ES-I3 (cell line): ENCODE results near the gene PDCD4.

Source experiments
- H3K36me3 ChIP-seq: 2 replicates; pipeline ENCODE4 v1.6.1; 2013; ENCODE audit warnings: mild to moderate bottlenecking, low read length, control low read depth, moderate library complexity; ENCODE audit not compliant: insufficient read depth
- H3K4me1 ChIP-seq: 2 replicates; pipeline ENCODE4 v1.6.1; 2013; ENCODE audit warnings: mild to moderate bottlenecking, control low read depth, low read length; ENCODE audit not compliant: insufficient read depth
- H3K9ac ChIP-seq: 2 replicates; pipeline ENCODE4 v1.6.1; 2013; ENCODE audit warnings: low read depth, mild to moderate bottlenecking, low read length, moderate library complexity
- H3K9me3 ChIP-seq: 2 replicates; pipeline ENCODE4 v1.6.1; 2013; ENCODE audit warnings: mild to moderate bottlenecking, low read length, moderate library complexity; ENCODE audit not compliant: control insufficient read depth, insufficient read depth

Gene PDCD4

DNA sequence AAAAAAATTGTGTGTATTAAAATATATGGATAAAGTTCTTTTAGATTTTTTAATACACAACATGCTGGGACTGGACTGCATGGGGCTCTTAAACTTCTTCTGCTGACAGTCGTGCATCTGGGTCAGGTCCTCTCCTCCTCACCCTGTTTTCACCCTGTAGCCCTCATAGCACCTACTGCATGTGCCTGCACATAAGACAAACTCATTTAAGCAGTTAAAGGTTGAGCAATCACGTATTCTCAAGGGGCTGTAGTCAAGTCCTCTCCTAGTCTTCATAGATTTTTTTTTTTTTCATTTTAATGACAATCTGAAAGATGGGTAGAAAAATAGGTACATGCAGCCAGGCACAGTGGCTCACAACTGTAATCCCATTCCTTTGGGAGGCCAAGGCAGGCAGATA is 23.6 kb upstream of the PDCD4 start:
- Histone ChIP-seq H3K36me3 (no peaks in the 10 kb centered on the region), H3K9me3 (no peaks in the 10 kb centered on the region), H3K9ac (no peak overlapping the region), H3K4me1 (peaks cover 8% of the 10 kb centered on the region; the same call in 1 of the 2 replicates)

DNA sequence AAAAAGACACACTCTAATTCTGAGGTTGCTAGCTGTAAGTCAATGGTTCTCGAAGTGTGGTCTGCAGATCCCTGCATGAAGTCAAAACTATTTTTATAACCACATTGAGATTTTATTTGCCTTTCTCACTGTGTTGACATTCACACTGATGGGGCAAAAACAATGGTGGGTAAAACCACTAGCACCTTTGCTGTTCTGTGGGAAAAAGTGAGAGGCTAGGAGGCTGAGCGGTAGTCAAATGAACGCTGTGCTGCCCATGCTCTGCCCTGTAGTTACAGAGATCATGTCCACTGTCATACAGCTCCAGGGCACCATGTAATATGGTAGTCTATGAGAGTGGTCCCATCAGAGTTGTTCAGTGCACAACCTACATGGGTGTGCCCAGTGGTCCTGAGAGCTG is 21.6 kb upstream of the PDCD4 start:
- H3K4me1 ChIP-seq = peaks cover 8% of the 10 kb centered on the region; the same call in 1 of the 2 replicates
- H3K36me3 ChIP-seq = no peaks in the 10 kb centered on the region
- H3K9ac ChIP-seq = no peak overlapping the region
- H3K9me3 ChIP-seq = 0 out of 2 replicates have a peak, but pooled peaks cover 3% of the 10 kb centered on the region

DNA sequence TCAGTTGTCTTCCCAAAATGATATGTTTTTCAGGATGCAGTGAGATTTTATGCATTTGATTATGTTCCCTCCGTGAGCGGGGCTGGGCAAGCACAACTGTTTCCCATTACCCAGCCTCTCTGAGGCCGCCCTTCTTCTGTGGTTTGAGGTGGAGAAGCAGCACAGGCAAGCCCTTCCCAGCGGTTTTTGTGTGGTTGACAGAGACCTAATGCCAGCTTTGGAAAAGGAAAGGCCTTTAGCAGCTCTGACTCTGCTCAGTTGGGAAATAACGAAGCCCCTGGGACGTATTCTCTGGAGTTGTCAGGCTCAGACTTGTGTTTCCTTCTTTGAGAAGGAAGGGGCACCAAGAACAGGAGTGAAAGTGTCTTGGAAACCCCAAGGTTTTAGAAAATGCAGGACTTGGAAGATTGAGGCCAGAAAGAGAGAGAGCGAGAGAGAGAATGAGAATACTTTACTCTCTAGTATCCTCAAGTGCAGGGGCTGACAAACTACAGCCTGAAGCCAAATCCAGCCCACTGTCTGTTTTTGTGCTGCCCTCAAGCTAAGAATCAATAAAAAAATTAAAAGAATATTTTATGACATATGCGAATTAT is 20.6 kb upstream of the PDCD4 start:
- no peaks in the 10 kb centered on the region for H3K36me3 ChIP-seq
- H3K9me3 ChIP-seq = 0 out of 2 replicates have a peak, but pooled peaks cover 3% of the 10 kb centered on the region
- H3K9ac ChIP-seq = no peak overlapping the region
- H3K4me1 ChIP-seq = peaks cover 8% of the 10 kb centered on the region; the same call in 1 of the 2 replicates

DNA sequence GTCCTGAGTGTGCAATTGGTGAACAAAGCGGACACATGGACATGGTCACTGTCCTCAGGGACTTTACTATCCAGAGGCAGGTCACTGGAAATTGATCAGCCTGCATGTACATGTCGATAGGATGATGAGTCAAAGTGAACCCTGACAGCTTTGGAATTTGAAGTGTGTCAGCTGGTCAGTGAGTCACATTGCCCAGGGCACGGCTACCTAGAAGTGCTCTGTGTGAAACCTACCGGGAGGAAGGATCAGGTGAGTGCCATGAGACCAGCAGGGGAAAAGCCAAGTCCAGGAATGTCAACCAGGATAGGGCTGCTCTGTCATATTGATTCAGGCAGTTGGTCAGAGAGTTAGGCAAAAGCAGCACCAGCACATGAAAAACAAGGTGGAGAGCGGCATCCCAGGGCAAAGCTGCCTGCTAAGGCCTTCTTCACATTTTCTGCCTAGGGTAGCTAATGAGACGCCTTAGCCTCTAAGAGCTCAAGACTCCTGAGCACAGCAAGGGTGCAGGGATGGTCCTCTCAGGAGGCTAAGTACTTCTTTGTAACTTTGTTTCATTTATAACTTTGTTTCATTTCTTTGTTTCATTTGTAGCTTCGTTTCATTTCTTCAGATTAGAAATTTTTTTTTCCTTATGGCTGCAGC is 19.4 kb upstream of the PDCD4 start:
- no peak overlapping the region for H3K9ac ChIP-seq
- H3K9me3 ChIP-seq = 0 out of 2 replicates have a peak, but pooled peaks cover 3% of the 10 kb centered on the region
- peaks cover 8% of the 10 kb centered on the region; the same call in 1 of the 2 replicates for H3K4me1 ChIP-seq
- no peaks in the 10 kb centered on the region for H3K36me3 ChIP-seq

DNA sequence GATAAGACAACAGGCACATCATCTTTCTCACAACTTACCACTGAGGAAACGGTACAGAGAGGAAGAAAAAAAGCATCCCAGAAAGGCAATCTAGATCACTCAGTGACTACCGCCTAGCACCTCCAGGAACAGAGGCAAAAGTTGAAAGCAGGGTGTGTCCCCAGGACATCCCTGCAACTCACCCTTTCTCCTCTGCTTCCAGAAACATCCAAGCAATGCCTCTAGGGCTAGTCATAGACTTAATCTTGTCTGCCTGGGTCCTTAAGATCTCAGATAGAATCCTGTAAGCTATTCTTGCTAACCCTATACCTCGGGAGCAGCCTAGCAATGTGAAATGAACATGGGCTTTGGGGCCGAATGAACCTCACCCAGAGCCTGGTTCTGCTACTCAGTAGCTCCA is 18.8 kb upstream of the PDCD4 start:
- H3K9me3 ChIP-seq = 0 out of 2 replicates have a peak, but pooled peaks cover 3% of the 10 kb centered on the region
- no peak overlapping the region for H3K9ac ChIP-seq
- no peaks in the 10 kb centered on the region for H3K36me3 ChIP-seq
- peaks cover 8% of the 10 kb centered on the region; the same call in 1 of the 2 replicates for H3K4me1 ChIP-seq

DNA sequence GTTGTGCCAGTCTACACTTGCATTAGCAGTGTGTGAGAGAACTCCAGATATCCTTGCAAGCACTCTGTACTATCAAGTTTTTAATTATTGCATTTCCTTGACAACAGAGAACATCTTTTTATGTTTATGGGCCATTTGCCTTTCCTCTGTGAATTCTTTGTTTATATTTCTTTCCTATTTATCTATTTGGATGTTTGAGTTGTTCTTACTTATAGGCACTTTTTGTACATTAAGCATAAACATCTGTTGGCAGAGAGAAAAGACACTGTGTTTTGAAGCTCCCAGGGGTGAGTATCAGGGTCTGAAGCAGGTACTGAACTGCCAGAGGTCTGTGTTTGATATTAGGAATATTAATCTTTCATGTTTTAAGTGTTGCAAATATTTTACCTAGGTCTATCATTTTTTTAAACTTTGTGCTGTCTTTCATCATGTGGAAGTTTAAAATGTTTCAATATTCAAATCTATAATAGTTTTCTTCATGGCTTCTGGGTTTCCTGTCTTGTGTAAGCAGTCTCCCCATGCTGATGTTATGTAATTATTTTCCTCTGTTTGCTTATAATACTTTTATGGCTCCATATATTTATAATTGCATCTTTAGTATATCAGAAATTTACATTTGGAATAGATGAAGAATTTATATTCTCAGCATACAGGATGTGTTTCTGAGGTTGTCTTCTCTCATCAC is 17.7 kb upstream of the PDCD4 start:
- Histone ChIP-seq H3K36me3 (no peaks in the 10 kb centered on the region), H3K9me3 (0 out of 2 replicates have a peak, but pooled peaks cover 3% of the 10 kb centered on the region), H3K4me1 (peaks cover 8% of the 10 kb centered on the region; the same call in 1 of the 2 replicates), H3K9ac (no peak overlapping the region)

DNA sequence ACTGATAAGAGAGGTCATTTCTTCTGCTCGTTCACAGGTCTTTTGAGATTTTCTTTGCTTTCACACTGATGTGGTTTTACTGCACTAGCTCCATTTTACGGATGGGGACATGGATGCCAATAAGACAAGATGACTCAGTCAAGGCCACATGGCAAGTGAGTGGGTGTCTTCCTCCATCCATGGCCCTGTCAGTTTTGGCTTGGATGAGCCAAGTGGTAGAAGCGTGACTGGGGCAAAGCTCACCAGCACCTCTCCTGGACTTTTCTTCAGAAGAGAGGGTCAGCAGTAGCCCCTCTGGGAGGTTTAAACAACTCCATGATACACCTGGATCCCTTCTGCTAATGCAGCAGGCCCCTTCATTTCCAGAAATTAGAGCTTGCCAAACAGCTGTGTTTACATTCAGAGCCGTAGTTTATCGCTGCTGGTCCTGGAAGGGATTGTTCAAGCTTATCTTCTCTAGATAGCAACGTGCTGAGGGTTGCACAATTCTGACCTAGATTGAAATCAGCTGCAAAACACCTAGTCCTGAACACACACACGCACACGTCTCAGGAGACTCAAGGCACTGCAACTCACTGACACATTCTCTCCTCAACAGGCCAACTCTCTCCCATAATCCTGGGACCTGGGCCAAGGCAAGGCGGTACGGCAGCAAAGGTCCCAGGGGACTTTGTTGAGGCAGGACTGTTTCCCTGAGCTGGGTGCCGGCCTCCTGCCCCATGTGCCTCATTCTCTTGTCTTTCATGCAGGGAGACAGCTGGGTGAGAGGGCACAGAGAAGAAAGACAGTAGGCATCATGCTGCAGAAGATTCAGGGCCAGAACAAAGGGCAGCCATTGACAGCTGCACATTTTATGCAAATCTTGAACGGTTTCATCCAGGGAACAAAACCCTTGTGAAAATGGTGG is 14.2 kb upstream of the PDCD4 start:
- Histone ChIP-seq H3K36me3 (no peaks in the 10 kb centered on the region), H3K9ac (no peak overlapping the region), H3K4me1 (peaks cover under 1% of the 10 kb centered on the region; the same call in 1 of the 2 replicates), H3K9me3 (0 out of 2 replicates have a peak, but pooled peaks cover 3% of the 10 kb centered on the region)

DNA sequence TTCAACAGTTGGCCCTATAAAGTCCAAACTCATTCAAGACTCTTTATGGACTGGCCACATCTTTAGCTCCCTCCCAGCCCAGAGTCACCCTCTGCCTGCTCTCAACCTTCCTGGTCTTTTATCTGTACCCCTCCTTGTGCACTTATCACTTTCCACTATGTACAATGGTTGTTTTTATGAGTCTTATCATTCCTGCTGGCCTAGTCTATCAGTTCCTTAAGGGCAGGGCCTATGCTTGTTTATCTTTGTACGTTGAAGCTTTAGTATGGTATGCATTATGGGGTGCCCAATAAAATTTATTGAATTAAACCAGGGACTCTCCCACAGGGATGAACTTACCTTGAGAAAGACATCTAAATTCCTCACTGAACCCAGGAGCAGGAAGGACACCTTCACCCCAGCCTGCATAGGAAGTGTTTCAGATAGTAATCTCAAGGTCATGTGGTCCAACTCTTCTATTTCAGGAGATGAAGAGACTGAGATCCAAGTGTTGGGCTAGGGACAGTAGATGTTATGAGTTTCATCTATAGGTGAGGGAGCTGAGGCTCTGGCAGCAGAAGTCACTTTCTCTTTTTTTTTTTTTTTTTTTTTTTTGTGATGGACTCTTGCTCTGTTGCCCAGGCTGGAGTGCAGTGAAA is 13.3 kb upstream of the PDCD4 start:
- Histone ChIP-seq H3K9ac (no peak overlapping the region), H3K36me3 (no peaks in the 10 kb centered on the region), H3K4me1 (no peaks in the 10 kb centered on the region)

DNA sequence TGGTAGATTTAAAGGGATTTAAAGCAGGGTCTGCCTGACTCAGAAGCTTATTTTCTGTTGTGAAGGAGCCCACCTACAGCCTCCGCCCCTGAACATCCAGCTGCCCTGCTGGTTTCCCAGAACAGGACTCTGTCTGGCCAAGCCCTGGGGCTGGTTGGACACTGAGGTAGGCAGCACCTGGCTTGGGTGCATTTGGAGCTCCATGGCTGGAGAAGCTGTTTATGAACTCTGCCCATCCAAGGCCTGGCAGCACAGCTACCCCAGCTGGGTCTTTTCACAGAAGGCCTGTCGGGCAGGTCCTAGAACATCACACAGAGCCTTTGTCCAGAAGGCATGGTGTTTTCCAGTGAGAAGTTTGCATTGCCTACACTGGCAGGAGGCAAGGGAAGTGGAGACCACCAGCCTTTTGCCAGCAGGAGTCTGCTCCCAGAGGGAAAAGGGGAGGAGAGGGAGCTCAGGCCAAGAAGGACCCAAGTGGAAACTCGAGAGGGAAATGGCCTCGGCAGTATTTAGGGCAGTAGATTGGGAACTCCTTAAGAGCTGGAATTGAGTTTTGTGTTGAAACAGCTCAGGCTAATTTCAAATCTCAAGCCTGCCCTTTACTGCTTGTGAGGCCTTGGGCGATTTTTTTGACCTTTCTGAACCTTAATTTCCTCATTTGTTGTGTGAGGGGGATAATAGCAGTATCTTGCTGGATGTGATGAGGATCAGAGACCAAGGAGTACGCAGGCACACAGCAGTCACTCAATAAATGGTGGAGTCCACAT is 12.3 kb upstream of the PDCD4 start:
- Histone ChIP-seq H3K9me3 (0 out of 2 replicates have a peak, but pooled peaks cover 3% of the 10 kb centered on the region), H3K9ac (no peak overlapping the region), H3K4me1 (no peaks in the 10 kb centered on the region), H3K36me3 (no peaks in the 10 kb centered on the region)

More for the DNA sequence above, 13.3 kb upstream of the PDCD4 start:
- 0 out of 2 replicates have a peak, but pooled peaks cover 3% of the 10 kb centered on the region for H3K9me3 ChIP-seq

DNA sequence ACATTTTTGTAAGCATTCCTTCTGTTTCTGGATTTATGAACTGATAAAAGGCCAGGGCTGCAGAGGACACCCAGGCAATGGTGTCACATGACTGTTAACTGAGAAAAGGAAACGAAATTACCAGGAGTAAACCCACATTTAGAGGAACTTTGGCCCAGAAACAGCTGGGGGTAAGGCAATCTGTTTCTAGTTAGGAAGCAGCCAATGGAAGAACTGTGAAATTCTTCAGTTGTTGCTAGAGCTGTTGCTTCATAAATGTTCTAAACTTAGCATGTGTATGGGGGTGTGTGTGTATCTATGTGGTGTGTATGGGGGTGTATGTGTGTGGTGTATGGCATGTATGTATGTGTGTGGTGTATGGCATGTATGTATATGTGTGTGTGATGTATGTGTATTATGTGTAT is 11.8 kb upstream of the PDCD4 start:
- Histone ChIP-seq H3K4me1 (peaks cover 3% of the 10 kb centered on the region; the same call in 1 of the 2 replicates), H3K36me3 (no peaks in the 10 kb centered on the region), H3K9me3 (0 out of 2 replicates have a peak, but pooled peaks cover under 1% of the 10 kb centered on the region), H3K9ac (no peak overlapping the region)

DNA sequence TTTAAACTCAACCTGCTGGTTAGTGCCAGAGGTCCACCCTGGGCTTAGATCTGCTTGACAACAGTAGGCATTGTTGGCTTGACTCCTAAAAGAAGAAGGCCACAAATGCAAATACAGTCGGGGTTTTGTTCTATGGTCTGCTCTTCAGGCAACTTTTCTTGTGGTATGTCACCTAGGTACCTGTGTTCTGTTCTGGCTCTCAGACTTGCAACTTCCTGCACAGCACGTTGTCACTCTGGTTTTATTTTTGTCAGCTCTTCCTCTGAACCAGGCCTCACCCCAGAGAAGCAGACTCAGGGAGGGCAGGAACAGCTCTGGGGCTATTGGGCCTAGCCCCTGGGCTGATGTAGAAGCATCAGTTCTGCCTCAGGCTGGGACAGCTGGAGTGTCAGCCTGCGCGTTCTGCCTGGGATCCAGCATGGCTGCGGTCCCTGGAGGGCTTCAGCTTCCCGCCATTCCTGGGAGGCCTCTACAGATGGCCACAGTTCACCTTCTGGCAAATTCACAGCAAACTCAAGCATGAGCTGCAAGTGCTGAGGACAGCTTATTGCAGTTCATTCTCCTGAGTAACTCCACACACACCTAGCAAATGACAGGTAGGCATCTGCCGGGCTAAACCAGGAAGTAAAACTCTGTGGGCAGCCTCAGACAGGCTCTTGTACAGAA is 11.0 kb upstream of the PDCD4 start:
- Histone ChIP-seq H3K9me3 (no peaks in the 10 kb centered on the region), H3K4me1 (peaks cover 3% of the 10 kb centered on the region; the same call in 1 of the 2 replicates), H3K36me3 (no peaks in the 10 kb centered on the region), H3K9ac (no peak overlapping the region)

DNA sequence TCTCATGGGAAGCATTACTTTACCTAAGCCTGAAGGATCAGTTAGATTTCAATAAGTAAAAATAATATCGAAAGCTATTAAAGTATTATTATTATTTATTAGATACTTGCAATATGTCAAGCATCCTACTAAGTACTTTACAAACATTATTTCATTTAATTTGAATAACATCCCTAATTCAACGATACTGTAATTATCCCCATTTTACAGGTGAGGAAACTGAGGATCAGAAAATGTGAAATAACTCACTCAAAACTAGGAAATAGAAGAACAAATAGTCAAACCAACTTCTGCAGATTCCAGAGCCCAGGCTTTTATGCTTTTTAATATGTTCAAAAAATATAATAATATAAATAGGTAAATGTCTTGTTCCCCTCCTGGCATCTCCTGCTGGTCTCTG is 10.3 kb upstream of the PDCD4 start:
- H3K9me3 ChIP-seq = no peaks in the 10 kb centered on the region
- no peak overlapping the region for H3K9ac ChIP-seq
- H3K4me1 ChIP-seq = peaks cover 3% of the 10 kb centered on the region; the same call in 1 of the 2 replicates
- no peaks in the 10 kb centered on the region for H3K36me3 ChIP-seq
